ENCODE results near the gene FOXP1. TPM values are rescaled to one million over a fixed set of nuclear protein-coding genes. Genes with fewer than 3 reads are reported as not detected.
"Not testable (repeated sequence)": the region's sequence is repeated elsewhere in the genome, so short reads cannot be mapped to it uniquely, and the experiment has no call there.

The FOXP1 gene
- total and polyA plus RNA-seq, 9 donors, result 17.6 to 28.2 (median 20.5) TPM

GRCh38 chr3:71022551-71023335 is 560.8 kb downstream of the FOXP1 start:
- 94% methylated on average over 3 of the region's 5 CpGs for WGBS (ENCODE audit: insufficient coverage)
- Histone ChIP-seq H3K4me3 (ENCODE audit: low read length) (no peak overlapping the region), H3K36me3 (ENCODE audit: control insufficient read depth, insufficient read depth, low read length) (peaks cover 2% of the 10 kb centered on the region), H3K4me1 (ENCODE audit: control insufficient read depth, insufficient read depth, low read length) (no peaks in the 10 kb centered on the region), H3K9me3 (replicated peaks; ENCODE audit: control insufficient read depth, low read depth, low read length) (no peaks in the 10 kb centered on the region), H3K27me3 (ENCODE audit: control insufficient read depth, insufficient read depth, low read length) (no peaks in the 10 kb centered on the region), H3K27ac (ENCODE audit: low read length) (no peak overlapping the region)
- no peak for DNase-seq

- no peak overlapping the region for H3K4me3 ChIP-seq (ENCODE audit: low read length)
- H3K9me3 ChIP-seq (replicated peaks; ENCODE audit: control insufficient read depth, low read depth, low read length), result no peaks in the 10 kb centered on the region
- H3K4me1 ChIP-seq (ENCODE audit: control insufficient read depth, insufficient read depth, low read length), result no peaks in the 10 kb centered on the region
- H3K36me3 ChIP-seq (ENCODE audit: control insufficient read depth, insufficient read depth, low read length), result peaks cover 4% of the 10 kb centered on the region
- no peak for DNase-seq
- no peaks in the 10 kb centered on the region for H3K27me3 ChIP-seq (ENCODE audit: control insufficient read depth, insufficient read depth, low read length)
- WGBS (ENCODE audit: insufficient coverage), result 66% methylated on average over 3 of the region's 4 CpGs
- H3K27ac ChIP-seq (ENCODE audit: low read length), result no peak overlapping the region
Observed at GRCh38 chr3:71018799-71019198, 564.7 kb downstream of the FOXP1 start.

GRCh38 chr3:71016178-71016845 is 567.2 kb downstream of the FOXP1 start:
- Histone ChIP-seq H3K4me3 (ENCODE audit: low read length) (no peak overlapping the region), H3K27me3 (ENCODE audit: control insufficient read depth, insufficient read depth, low read length) (no peaks in the 10 kb centered on the region), H3K4me1 (ENCODE audit: control insufficient read depth, insufficient read depth, low read length) (no peaks in the 10 kb centered on the region), H3K36me3 (ENCODE audit: control insufficient read depth, insufficient read depth, low read length) (peaks cover 4% of the 10 kb centered on the region), H3K9me3 (replicated peaks; ENCODE audit: control insufficient read depth, low read depth, low read length) (no peaks in the 10 kb centered on the region), H3K27ac (ENCODE audit: low read length) (peak overlapping the region; percentile 20)
- DNase-seq, result peak; percentile 72
- 30% methylated on average over 4 of the region's 10 CpGs for WGBS (ENCODE audit: insufficient coverage)

- DNase-seq; H3K27ac ChIP-seq (ENCODE audit: low read length); H3K9me3 ChIP-seq (replicated peaks; ENCODE audit: control insufficient read depth, low read depth, low read length); H3K4me3 ChIP-seq (ENCODE audit: low read length); H3K36me3 ChIP-seq (ENCODE audit: control insufficient read depth, insufficient read depth, low read length); H3K27me3 ChIP-seq (ENCODE audit: control insufficient read depth, insufficient read depth, low read length); H3K4me1 ChIP-seq (ENCODE audit: control insufficient read depth, insufficient read depth, low read length): not testable (repeated sequence)
- WGBS (ENCODE audit: insufficient coverage), result 96% methylated on average over 4 of the region's 6 CpGs
Observed at GRCh38 chr3:71014616-71015015, 568.9 kb downstream of the FOXP1 start.

GRCh38 chr3:71012971-71013370 is 570.6 kb downstream of the FOXP1 start:
- peaks cover 5% of the 10 kb centered on the region for H3K4me1 ChIP-seq (ENCODE audit: control insufficient read depth, insufficient read depth, low read length)
- no CpG with 5 or more reads among the region's 1 CpG for WGBS (ENCODE audit: insufficient coverage)

GRCh38 chr3:71011565-71012287 is 571.8 kb downstream of the FOXP1 start:
- Histone ChIP-seq H3K27me3 (ENCODE audit: control insufficient read depth, insufficient read depth, low read length) (no peaks in the 10 kb centered on the region), H3K9me3 (replicated peaks; ENCODE audit: control insufficient read depth, low read depth, low read length) (no peaks in the 10 kb centered on the region), H3K27ac (ENCODE audit: low read length) (no peak overlapping the region), H3K4me1 (ENCODE audit: control insufficient read depth, insufficient read depth, low read length) (peaks cover 5% of the 10 kb centered on the region), H3K36me3 (ENCODE audit: control insufficient read depth, insufficient read depth, low read length) (peaks cover 4% of the 10 kb centered on the region), H3K4me3 (ENCODE audit: low read length) (no peak overlapping the region)
- DNase-seq, result no peak
- WGBS (ENCODE audit: insufficient coverage), result no CpG with 5 or more reads among the region's 6 CpGs

More at GRCh38 chr3:71012971-71013370, 570.6 kb downstream of the FOXP1 start:
- no peak overlapping the region for H3K4me3 ChIP-seq (ENCODE audit: low read length)
- H3K27me3 ChIP-seq (ENCODE audit: control insufficient read depth, insufficient read depth, low read length), result no peaks in the 10 kb centered on the region
- no peak overlapping the region for H3K27ac ChIP-seq (ENCODE audit: low read length)
- no peak for DNase-seq
- no peaks in the 10 kb centered on the region for H3K9me3 ChIP-seq (replicated peaks; ENCODE audit: control insufficient read depth, low read depth, low read length)
- peaks cover 4% of the 10 kb centered on the region for H3K36me3 ChIP-seq (ENCODE audit: control insufficient read depth, insufficient read depth, low read length)

- no peak for DNase-seq
- Histone ChIP-seq H3K27me3 (ENCODE audit: control insufficient read depth, insufficient read depth, low read length) (no peaks in the 10 kb centered on the region), H3K4me1 (ENCODE audit: control insufficient read depth, insufficient read depth, low read length) (peaks cover 6% of the 10 kb centered on the region), H3K9me3 (replicated peaks; ENCODE audit: control insufficient read depth, low read depth, low read length) (no peaks in the 10 kb centered on the region), H3K36me3 (ENCODE audit: control insufficient read depth, insufficient read depth, low read length) (peaks cover 4% of the 10 kb centered on the region), H3K27ac (ENCODE audit: low read length) (no peak overlapping the region), H3K4me3 (ENCODE audit: low read length) (no peak overlapping the region)
- WGBS (ENCODE audit: insufficient coverage), result 75% methylated on average over 1 of the region's 3 CpGs
Observed at GRCh38 chr3:71010726-71011455, 572.6 kb downstream of the FOXP1 start.

GRCh38 chr3:71008350-71008935 is 575.1 kb downstream of the FOXP1 start:
- Histone ChIP-seq H3K27ac (ENCODE audit: low read length) (peak overlapping the region; percentile 63), H3K4me3 (ENCODE audit: low read length) (no peak overlapping the region), H3K27me3 (ENCODE audit: control insufficient read depth, insufficient read depth, low read length) (no peaks in the 10 kb centered on the region), H3K36me3 (ENCODE audit: control insufficient read depth, insufficient read depth, low read length) (no peaks in the 10 kb centered on the region), H3K9me3 (replicated peaks; ENCODE audit: control insufficient read depth, low read depth, low read length) (no peaks in the 10 kb centered on the region), H3K4me1 (ENCODE audit: control insufficient read depth, insufficient read depth, low read length) (peaks cover 7% of the 10 kb centered on the region)
- WGBS (ENCODE audit: insufficient coverage), result 72% methylated on average over 5 of the region's 7 CpGs
- peak; percentile 62 for DNase-seq

GRCh38 chr3:71006810-71007785 is 576.4 kb downstream of the FOXP1 start:
- no peak overlapping the region for H3K27ac ChIP-seq (ENCODE audit: low read length)
- peak; percentile 72 for DNase-seq
- H3K36me3 ChIP-seq (ENCODE audit: control insufficient read depth, insufficient read depth, low read length), result no peaks in the 10 kb centered on the region
- no peak overlapping the region for H3K4me3 ChIP-seq (ENCODE audit: low read length)
- no peaks in the 10 kb centered on the region for H3K9me3 ChIP-seq (replicated peaks; ENCODE audit: control insufficient read depth, low read depth, low read length)
- H3K27me3 ChIP-seq (ENCODE audit: control insufficient read depth, insufficient read depth, low read length), result no peaks in the 10 kb centered on the region
- WGBS (ENCODE audit: insufficient coverage), result no CpG with 5 or more reads among the region's 9 CpGs
- peaks cover 7% of the 10 kb centered on the region for H3K4me1 ChIP-seq (ENCODE audit: control insufficient read depth, insufficient read depth, low read length)
